KMS-11 (cell line): Measurements from ENCODE around the gene LGALS1.

Source experiments
- H2AFZ ChIP-seq: fragments of 200-600 bp; sonication (generic); 2 replicates; pipeline ENCODE4 v1.6.1; 2016; ENCODE audit warnings: antibody characterized with exemption, mixed run types, low read depth
- H3K27ac ChIP-seq: fragments of 200-600 bp; sonication (generic); 2 replicates; pipeline ENCODE4 v1.6.1; 2016; ENCODE audit warnings: mild to moderate bottlenecking, mixed run types
- H3K27me3 ChIP-seq: fragments of 200-600 bp; sonication (generic); 2 replicates; pipeline ENCODE4 v1.6.1; 2017; ENCODE audit warnings: mild to moderate bottlenecking, low read depth, mixed run types, moderate library complexity; ENCODE audit not compliant: insufficient read depth
- H3K36me3 ChIP-seq: fragments of 200-600 bp; sonication (generic); 2 replicates; pipeline ENCODE4 v1.6.1; 2017; ENCODE audit warnings: mild to moderate bottlenecking, mixed run types; ENCODE audit not compliant: insufficient read depth
- H3K4me1 ChIP-seq: fragments of 200-600 bp; sonication (generic); 2 replicates; pipeline ENCODE4 v1.6.1; 2016; ENCODE audit warnings: mild to moderate bottlenecking, low read depth, mixed run types; ENCODE audit not compliant: poor library complexity, severe bottlenecking
- H3K4me2 ChIP-seq: fragments of 200-600 bp; sonication (generic); 2 replicates; pipeline ENCODE4 v1.7.0; 2016; ENCODE audit warnings: mild to moderate bottlenecking, mixed run types
- H3K4me3 ChIP-seq: fragments of 200-600 bp; sonication (generic); IDR thresholded peaks from 2 replicates; pipeline ENCODE4 v1.6.1; 2017; ENCODE audit warnings: low read depth, low read length, mixed read lengths; ENCODE audit not compliant: insufficient read depth
- H3K79me2 ChIP-seq: fragments of 200-600 bp; sonication (generic); 2 replicates; pipeline ENCODE4 v1.6.1; 2016; ENCODE audit warnings: low read depth, mixed run types; ENCODE audit not compliant: insufficient read depth
- H3K9ac ChIP-seq: fragments of 200-600 bp; sonication (generic); 2 replicates; pipeline ENCODE4 v1.6.1; 2016; ENCODE audit warnings: mild to moderate bottlenecking, mixed run types
- H4K20me1 ChIP-seq: fragments of 200-600 bp; sonication (generic); 2 replicates; pipeline ENCODE4 v1.6.1; 2016; ENCODE audit warnings: mild to moderate bottlenecking, mixed run types; ENCODE audit not compliant: insufficient read depth
- TF ChIP-seq, protein P1 (sequence below): fragments of 200-600 bp; sonication (generic); conservative IDR thresholded peaks from 2 replicates; pipeline ENCODE4 v1.6.1; 2017; ENCODE audit warnings: low read depth, mild to moderate bottlenecking, antibody characterized with exemption, low read length, moderate library complexity, mixed read lengths

The LGALS1 gene

DNA sequence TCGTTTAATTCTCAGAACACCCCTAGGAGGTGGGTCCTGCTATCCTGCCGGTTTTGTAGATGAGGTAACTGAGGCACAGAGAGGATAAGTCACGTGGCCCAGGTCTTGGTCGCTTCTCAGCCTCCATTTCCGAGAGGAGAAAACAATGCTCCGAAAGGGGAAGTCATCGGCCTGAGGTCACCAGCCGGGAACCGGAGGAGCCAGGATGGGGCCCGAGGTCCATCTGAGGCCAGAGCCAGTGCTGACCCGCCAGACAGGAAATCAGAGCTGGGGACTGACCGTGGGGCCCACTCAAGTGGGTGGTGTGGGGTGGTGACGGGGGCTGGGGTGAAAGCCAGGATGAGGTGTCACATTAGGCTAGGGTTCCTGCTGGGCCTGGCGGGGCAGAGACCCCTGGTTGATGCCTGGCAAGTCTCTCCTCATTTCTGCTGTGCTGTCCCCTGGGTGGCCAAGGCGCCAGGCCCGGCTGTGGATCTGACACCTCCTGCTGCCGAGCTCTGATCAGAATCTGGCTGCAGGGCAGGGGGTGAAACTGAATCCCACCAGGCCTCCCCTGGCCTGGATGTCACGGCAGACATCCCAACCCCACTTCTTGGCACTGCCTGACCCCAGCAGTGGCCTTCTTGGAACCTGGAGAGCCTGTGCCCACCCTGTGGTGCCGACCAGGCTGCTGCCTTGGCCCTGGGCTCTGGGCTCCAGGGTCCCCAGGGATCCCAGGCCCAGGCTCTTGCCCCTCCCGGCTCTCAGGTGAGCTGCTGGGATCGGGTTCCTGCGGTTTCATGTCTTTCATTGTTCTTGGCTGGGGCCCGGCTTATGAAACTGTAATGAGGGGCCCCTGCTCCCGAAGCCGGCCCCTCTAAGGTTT, 33.4 kb downstream of the LGALS1 start:
- no peak overlapping the region for H3K27ac ChIP-seq
- no peak overlapping the region; the same call in 1 of the 2 replicates for H2AFZ ChIP-seq
- H3K79me2 ChIP-seq = no peaks in the 10 kb centered on the region
- peaks cover 8% of the 10 kb centered on the region for H3K4me1 ChIP-seq
- no peaks in the 10 kb centered on the region for H4K20me1 ChIP-seq
- no peaks in the 10 kb centered on the region for H3K27me3 ChIP-seq
- H3K9ac ChIP-seq = no peak overlapping the region
- no peak overlapping the region for H3K4me3 ChIP-seq
- TF ChIP-seq, protein P1, sequence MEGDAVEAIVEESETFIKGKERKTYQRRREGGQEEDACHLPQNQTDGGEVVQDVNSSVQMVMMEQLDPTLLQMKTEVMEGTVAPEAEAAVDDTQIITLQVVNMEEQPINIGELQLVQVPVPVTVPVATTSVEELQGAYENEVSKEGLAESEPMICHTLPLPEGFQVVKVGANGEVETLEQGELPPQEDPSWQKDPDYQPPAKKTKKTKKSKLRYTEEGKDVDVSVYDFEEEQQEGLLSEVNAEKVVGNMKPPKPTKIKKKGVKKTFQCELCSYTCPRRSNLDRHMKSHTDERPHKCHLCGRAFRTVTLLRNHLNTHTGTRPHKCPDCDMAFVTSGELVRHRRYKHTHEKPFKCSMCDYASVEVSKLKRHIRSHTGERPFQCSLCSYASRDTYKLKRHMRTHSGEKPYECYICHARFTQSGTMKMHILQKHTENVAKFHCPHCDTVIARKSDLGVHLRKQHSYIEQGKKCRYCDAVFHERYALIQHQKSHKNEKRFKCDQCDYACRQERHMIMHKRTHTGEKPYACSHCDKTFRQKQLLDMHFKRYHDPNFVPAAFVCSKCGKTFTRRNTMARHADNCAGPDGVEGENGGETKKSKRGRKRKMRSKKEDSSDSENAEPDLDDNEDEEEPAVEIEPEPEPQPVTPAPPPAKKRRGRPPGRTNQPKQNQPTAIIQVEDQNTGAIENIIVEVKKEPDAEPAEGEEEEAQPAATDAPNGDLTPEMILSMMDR = no peak
- peak overlapping the region; percentile 34 for H3K4me2 ChIP-seq
- H3K36me3 ChIP-seq = no peaks in the 10 kb centered on the region

DNA sequence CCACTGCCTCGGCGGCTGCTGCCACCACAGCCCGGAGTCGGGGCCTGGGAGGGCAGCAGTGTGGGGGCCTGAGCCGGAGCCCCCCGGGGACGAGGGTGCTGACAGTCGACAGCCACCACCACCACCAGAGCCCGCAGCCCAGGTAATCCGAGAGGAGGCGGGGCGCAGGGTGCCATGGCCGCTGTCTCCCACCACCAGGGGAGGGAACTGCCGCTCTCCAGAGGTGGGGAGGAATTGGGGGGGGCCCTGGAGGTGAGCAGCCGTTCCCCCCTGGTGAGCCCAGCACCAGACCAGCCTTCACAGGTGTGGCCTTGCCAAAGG, 34.0 kb downstream of the LGALS1 start:
- no peaks in the 10 kb centered on the region for H3K36me3 ChIP-seq
- TF ChIP-seq, protein P1 = no peak
- no peak overlapping the region for H3K27ac ChIP-seq

DNA sequence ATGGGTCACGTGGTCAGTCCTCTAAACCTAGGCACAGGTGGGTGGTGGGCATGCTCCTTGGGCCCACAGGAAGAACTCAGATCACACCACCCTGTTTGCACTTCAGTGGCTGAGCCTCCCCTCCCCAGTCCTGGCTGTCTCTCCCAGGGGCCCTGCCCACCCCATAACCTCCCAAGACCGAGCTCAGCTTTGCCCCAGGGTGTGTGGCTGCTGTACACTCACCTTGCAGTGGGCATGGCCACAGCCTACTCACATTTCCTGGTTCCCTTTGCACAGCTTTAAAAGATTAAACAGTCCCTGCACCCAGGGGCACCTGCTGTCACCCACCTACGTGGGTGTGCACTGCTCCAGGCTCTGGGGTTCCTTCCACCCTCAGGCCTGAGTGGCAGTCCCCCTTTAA, 35.2 kb downstream of the LGALS1 start:
- no peak overlapping the region for H3K4me2 ChIP-seq
- H3K27ac ChIP-seq = no peak overlapping the region
- no peaks in the 10 kb centered on the region for H4K20me1 ChIP-seq
- H3K4me3 ChIP-seq = no peak overlapping the region
- no peaks in the 10 kb centered on the region for H3K27me3 ChIP-seq
- no peaks in the 10 kb centered on the region for H3K36me3 ChIP-seq
- peaks cover 8% of the 10 kb centered on the region for H3K4me1 ChIP-seq
- H3K79me2 ChIP-seq = no peaks in the 10 kb centered on the region
- H3K9ac ChIP-seq = no peak overlapping the region
- TF ChIP-seq, protein P1 = no peak
- H2AFZ ChIP-seq = no peak overlapping the region

More for the DNA sequence above, 34.0 kb downstream of the LGALS1 start:
- Histone ChIP-seq H3K4me3 (no peak overlapping the region), H4K20me1 (no peaks in the 10 kb centered on the region), H3K27me3 (no peaks in the 10 kb centered on the region), H2AFZ (no peak overlapping the region), H3K4me2 (peak overlapping the region; percentile 34), H3K9ac (no peak overlapping the region), H3K4me1 (peaks cover 8% of the 10 kb centered on the region), H3K79me2 (no peaks in the 10 kb centered on the region)

DNA sequence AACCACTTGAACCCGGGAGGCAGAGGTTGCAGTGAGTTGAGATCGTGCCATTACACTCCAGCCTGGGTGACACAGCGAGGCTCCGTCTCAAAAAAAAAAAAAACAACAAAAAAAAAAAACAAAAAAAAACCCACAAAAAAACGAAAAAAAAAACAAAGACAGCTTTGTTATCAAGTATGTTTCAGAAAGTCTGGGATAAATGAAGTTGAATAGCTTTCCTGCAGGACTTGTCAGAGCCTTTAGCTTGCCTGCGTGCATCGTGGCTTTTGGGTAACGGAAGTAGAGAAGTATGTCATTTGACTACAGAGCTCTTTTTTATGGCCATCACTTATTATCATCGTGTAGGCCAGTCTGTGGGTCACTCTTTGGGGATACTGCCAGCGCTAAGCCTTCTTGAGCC, 36.1 kb downstream of the LGALS1 start:
- no peak overlapping the region for H3K4me2 ChIP-seq
- TF ChIP-seq, protein P1 = no peak
- H3K9ac ChIP-seq = no peak overlapping the region
- H3K4me3 ChIP-seq = no peak overlapping the region
- no peak overlapping the region for H2AFZ ChIP-seq
- H3K36me3 ChIP-seq = no peaks in the 10 kb centered on the region
- H3K79me2 ChIP-seq = no peaks in the 10 kb centered on the region
- H4K20me1 ChIP-seq = no peaks in the 10 kb centered on the region
- no peak overlapping the region for H3K27ac ChIP-seq
- peaks cover 8% of the 10 kb centered on the region for H3K4me1 ChIP-seq
- no peaks in the 10 kb centered on the region for H3K27me3 ChIP-seq
